ENCODE results near the gene KRAS.
A peak's percentile ranks its signal among the peaks of the same experiment; 100 is the strongest.

KRAS gene

GRCh38 chr12:25194722-25195055 is 56.0 kb downstream of the KRAS start:
- Histone ChIP-seq H3K79me2 (ENCODE audit: insufficient read depth, low read length) (no peaks in the 10 kb centered on the region), H3K4me3 (ENCODE audit: insufficient read depth, low read length, poor library complexity, severe bottlenecking) (peak overlapping the region; percentile 71), H3K4me2 (ENCODE audit: low read depth, low read length, poor library complexity, severe bottlenecking) (peak overlapping the region; percentile 60)

GRCh38 chr12:25194214-25194613 is 56.5 kb downstream of the KRAS start:
- no peaks in the 10 kb centered on the region for H3K36me3 ChIP-seq (ENCODE audit: low read length)
- H3K79me2 ChIP-seq (ENCODE audit: insufficient read depth, low read length), result no peaks in the 10 kb centered on the region
- peak overlapping the region; percentile 61 for H2AFZ ChIP-seq (ENCODE audit: low read depth, low read length, severe bottlenecking)
- H3K9ac ChIP-seq (ENCODE audit: low read length), result no peak overlapping the region
- H3F3A ChIP-seq (ENCODE audit: insufficient read depth), result no peaks in the 10 kb centered on the region
- H3K9me2 ChIP-seq (replicated peaks; ENCODE audit: insufficient read depth, low read length), result no peaks in the 10 kb centered on the region
- H3K9me3 ChIP-seq (ENCODE audit: insufficient read depth, low read length), result no peaks in the 10 kb centered on the region
- H3K27me3 ChIP-seq (ENCODE audit: low read length), result no peaks in the 10 kb centered on the region
- H3K4me2 ChIP-seq (ENCODE audit: low read depth, low read length, poor library complexity, severe bottlenecking), result peak overlapping the region; percentile 60
- no peak overlapping the region for H3K27ac ChIP-seq (ENCODE audit: low read depth, low read length)
- H4K20me1 ChIP-seq (ENCODE audit: low read depth, low read length), result no peaks in the 10 kb centered on the region
- peak overlapping the region; percentile 71 for H3K4me3 ChIP-seq (ENCODE audit: insufficient read depth, low read length, poor library complexity, severe bottlenecking)
- TF ChIP-seq EZH2phosphoT487 (conservative IDR thresholded peaks at IDR 0.05; ENCODE audit: low read length) (no peak), CTCF (IDR thresholded peaks at IDR 0.05; ENCODE audit: insufficient read depth, low read length, poor library complexity, severe bottlenecking) (no peak)

More at GRCh38 chr12:25194722-25195055, 56.0 kb downstream of the KRAS start:
- no peaks in the 10 kb centered on the region for H3K27me3 ChIP-seq (ENCODE audit: low read length)
- H4K20me1 ChIP-seq (ENCODE audit: low read depth, low read length), result no peaks in the 10 kb centered on the region
- peak overlapping the region; percentile 61 for H2AFZ ChIP-seq (ENCODE audit: low read depth, low read length, severe bottlenecking)
- 0 out of 2 replicates have a peak overlapping the region, but pooled peaks have one; percentile 62 for H3K9ac ChIP-seq (ENCODE audit: low read length)
- H3K9me2 ChIP-seq (replicated peaks; ENCODE audit: insufficient read depth, low read length), result no peaks in the 10 kb centered on the region
- TF ChIP-seq CTCF (IDR thresholded peaks at IDR 0.05; ENCODE audit: insufficient read depth, low read length, poor library complexity, severe bottlenecking) (no peak), EZH2phosphoT487 (conservative IDR thresholded peaks at IDR 0.05; ENCODE audit: low read length) (no peak)
- no peaks in the 10 kb centered on the region for H3K9me3 ChIP-seq (ENCODE audit: insufficient read depth, low read length)
- H3F3A ChIP-seq (ENCODE audit: insufficient read depth), result no peaks in the 10 kb centered on the region
- no peaks in the 10 kb centered on the region for H3K36me3 ChIP-seq (ENCODE audit: low read length)
- no peak overlapping the region for H3K27ac ChIP-seq (ENCODE audit: low read depth, low read length)

GRCh38 chr12:25190793-25191192 is 59.9 kb downstream of the KRAS start:
- H3K4me3 ChIP-seq (ENCODE audit: insufficient read depth, low read length, poor library complexity, severe bottlenecking), result no peak overlapping the region
- H3K79me2 ChIP-seq (ENCODE audit: insufficient read depth, low read length), result no peaks in the 10 kb centered on the region
- TF ChIP-seq CTCF (IDR thresholded peaks at IDR 0.05; ENCODE audit: insufficient read depth, low read length, poor library complexity, severe bottlenecking) (no peak), EZH2phosphoT487 (conservative IDR thresholded peaks at IDR 0.05; ENCODE audit: low read length) (no peak)
- no peaks in the 10 kb centered on the region for H4K20me1 ChIP-seq (ENCODE audit: low read depth, low read length)
- H3K27ac ChIP-seq (ENCODE audit: low read depth, low read length), result no peak overlapping the region
- no peaks in the 10 kb centered on the region for H3F3A ChIP-seq (ENCODE audit: insufficient read depth)
- H3K9ac ChIP-seq (ENCODE audit: low read length), result no peak overlapping the region
- no peak overlapping the region for H2AFZ ChIP-seq (ENCODE audit: low read depth, low read length, severe bottlenecking)
- no peaks in the 10 kb centered on the region for H3K27me3 ChIP-seq (ENCODE audit: low read length)
- H3K36me3 ChIP-seq (ENCODE audit: low read length), result no peaks in the 10 kb centered on the region
- H3K9me2 ChIP-seq (replicated peaks; ENCODE audit: insufficient read depth, low read length), result no peaks in the 10 kb centered on the region
- no peaks in the 10 kb centered on the region for H3K9me3 ChIP-seq (ENCODE audit: insufficient read depth, low read length)
- no peak overlapping the region for H3K4me2 ChIP-seq (ENCODE audit: low read depth, low read length, poor library complexity, severe bottlenecking)

Measured in SU-DHL-6 (cell line).